SK-N-SH treated with all-trans-retinoic acid at 6 μM for 48 hours (cell line): Measurements from ENCODE around the gene SCAND1.

Source experiments
- ATAC-seq: fragments of 200-7000 bp; cut with Tn5 transposase; 3 replicates; pipeline ENCODE4 v1.9.1; 2020; ENCODE audit warnings: mild to moderate bottlenecking, moderate library complexity
- ARNTL ChIP-seq: fragments of 450-650 bp; formaldehyde crosslinking; IDR thresholded peaks from 2 replicates; pipeline ENCODE4 v1.5.0; 2020; ENCODE audit warnings: low read depth, mild to moderate bottlenecking, moderate library complexity, borderline replicate concordance
- BACH2 ChIP-seq: fragments of 250-450 bp; sonication (Bioruptor Pico); IDR thresholded peaks from 2 replicates; pipeline ENCODE4 v1.9.0; 2021; ENCODE audit warnings: mild to moderate bottlenecking, borderline replicate concordance
- CREB5 ChIP-seq: fragments of 250-450 bp; sonication (Bioruptor Pico); IDR thresholded peaks from 2 replicates; pipeline ENCODE4 v1.5.1; 2020; ENCODE audit warnings: low read depth, mild to moderate bottlenecking, moderate library complexity
- CSDC2 ChIP-seq: fragments of 250-450 bp; sonication (Bioruptor Pico); IDR thresholded peaks from 2 replicates; pipeline ENCODE4 v1.5.0; 2020; ENCODE audit warnings: mild to moderate bottlenecking, moderate library complexity
- CSRNP3 ChIP-seq: fragments of 250-450 bp; sonication (Bioruptor Pico); IDR thresholded peaks from 2 replicates; pipeline ENCODE4 v1.5.1; 2021; ENCODE audit warnings: mild to moderate bottlenecking, moderate library complexity
- ESRRG ChIP-seq: fragments of 250-450 bp; sonication (Bioruptor Pico); IDR thresholded peaks from 2 replicates; pipeline ENCODE4 v1.6.1; 2021; ENCODE audit warnings: mild to moderate bottlenecking
- GLIS3 ChIP-seq: fragments of 250-450 bp; sonication (Bioruptor Pico); IDR thresholded peaks from 2 replicates; pipeline ENCODE4 v1.5.0; 2020; ENCODE audit warnings: mild to moderate bottlenecking, moderate library complexity
- ISL1 ChIP-seq: fragments of 250-450 bp; sonication (Bioruptor Pico); IDR thresholded peaks from 2 replicates; pipeline ENCODE4 v2.1.2; 2022; ENCODE audit warnings: mild to moderate bottlenecking, moderate library complexity
- OSR1 ChIP-seq: fragments of 250-450 bp; sonication (Bioruptor Pico); IDR thresholded peaks from 2 replicates; pipeline ENCODE4 v1.8.0; 2022; ENCODE audit warnings: moderate library complexity, mild to moderate bottlenecking, inconsistent platforms
- PATZ1 ChIP-seq: fragments of 250-450 bp; sonication (Bioruptor Pico); IDR thresholded peaks from 2 replicates; pipeline ENCODE4 v1.8.0; 2020; ENCODE audit warnings: mild to moderate bottlenecking, moderate library complexity, borderline replicate concordance
- POU6F1 ChIP-seq: fragments of 250-450 bp; sonication (Bioruptor Pico); IDR thresholded peaks from 2 replicates; pipeline ENCODE4 v1.8.0; 2021; ENCODE audit warnings: low read depth, mild to moderate bottlenecking, moderate library complexity, borderline replicate concordance
- RARB ChIP-seq: fragments of 250-450 bp; sonication (Bioruptor Pico); IDR thresholded peaks from 2 replicates; pipeline ENCODE4 v1.8.0; 2021; ENCODE audit warnings: mild to moderate bottlenecking, moderate library complexity
- SNAI2 ChIP-seq: fragments of 250-450 bp; sonication (Bioruptor Pico); IDR thresholded peaks from 2 replicates; pipeline ENCODE4 v1.5.0; 2020; ENCODE audit warnings: mild to moderate bottlenecking, moderate library complexity
- TCF4 ChIP-seq: fragments of 250-450 bp; sonication (Bioruptor Pico); IDR thresholded peaks from 2 replicates; pipeline ENCODE4 v1.8.0; 2021; ENCODE audit warnings: mild to moderate bottlenecking, moderate library complexity, borderline replicate concordance
- TOX ChIP-seq: fragments of 250-450 bp; sonication (Bioruptor Pico); IDR thresholded peaks from 2 replicates; pipeline ENCODE4 v1.8.0; 2021; ENCODE audit warnings: mild to moderate bottlenecking, moderate library complexity, borderline replicate concordance
- TSHZ2 ChIP-seq: fragments of 250-450 bp; sonication (Bioruptor Pico); IDR thresholded peaks from 2 replicates; pipeline ENCODE4 v1.5.0; 2020; ENCODE audit warnings: mild to moderate bottlenecking, moderate library complexity
- ZC3H10 ChIP-seq: fragments of 250-450 bp; sonication (Bioruptor Pico); IDR thresholded peaks from 2 replicates; pipeline ENCODE4 v1.5.1; 2021; ENCODE audit warnings: mild to moderate bottlenecking, moderate library complexity
- ZFP3 ChIP-seq: fragments of 250-450 bp; sonication (Bioruptor Pico); IDR thresholded peaks from 2 replicates; pipeline ENCODE4 v1.5.0; 2020; ENCODE audit warnings: mild to moderate bottlenecking, moderate library complexity
- ZNF565 ChIP-seq: fragments of 450-650 bp; formaldehyde crosslinking; conservative IDR thresholded peaks from 2 replicates; pipeline ENCODE4 v1.5.0; 2020; ENCODE audit warnings: low read depth, mild to moderate bottlenecking, moderate library complexity
- ZNF70 ChIP-seq: fragments of 450-650 bp; formaldehyde crosslinking; IDR thresholded peaks from 2 replicates; pipeline ENCODE4 v1.5.0; 2020; ENCODE audit warnings: mild to moderate bottlenecking, moderate library complexity
- ZNF8 ChIP-seq: fragments of 450-650 bp; formaldehyde crosslinking; IDR thresholded peaks from 2 replicates; pipeline ENCODE4 v1.5.0; 2020; ENCODE audit warnings: mild to moderate bottlenecking, moderate library complexity

The SCAND1 gene

GRCh38 chr20:35909796-35910195, 44.5 kb downstream of the SCAND1 start (continued):
- no peak for TF ChIP-seq PATZ1
- no peak for TF ChIP-seq CSDC2 (CRISPR knock-in tag)
- TF ChIP-seq OSR1 (CRISPR knock-in tag), result no peak
- no peak for TF ChIP-seq ZNF8 (CRISPR knock-in tag)
- TF ChIP-seq CREB5 (CRISPR knock-in tag), result no peak
- no peak for TF ChIP-seq ISL1 (CRISPR knock-in tag)
- no peak for TF ChIP-seq ZC3H10 (CRISPR knock-in tag)
- TF ChIP-seq, all 23 proteins: peak for 0

GRCh38 chr20:35909176-35909575, 45.1 kb downstream of the SCAND1 start:
- no peak for ATAC-seq
- TF ChIP-seq SNAI2 (no peak), CSRNP3 (CRISPR knock-in tag) (no peak), TOX (CRISPR knock-in tag) (no peak), TCF4 (CRISPR knock-in tag) (no peak), BACH2 (CRISPR knock-in tag) (no peak), OSR1 (CRISPR knock-in tag) (no peak), TSHZ2 (CRISPR knock-in tag) (no peak), GLIS3 (CRISPR knock-in tag) (no peak), RARB (CRISPR knock-in tag) (no peak), ZNF565 (CRISPR knock-in tag) (no peak), ZFP3 (CRISPR knock-in tag) (no peak), ISL1 (CRISPR knock-in tag) (no peak), CREB5 (CRISPR knock-in tag) (no peak), CSDC2 (CRISPR knock-in tag) (no peak), POU6F1 (CRISPR knock-in tag) (no peak), ZNF8 (CRISPR knock-in tag) (no peak), ESRRG (no peak), ARNTL (CRISPR knock-in tag) (no peak)

GRCh38 chr20:35908007-35908406, 46.3 kb downstream of the SCAND1 start:
- no peak for ATAC-seq
- no peak for TF ChIP-seq ZNF70 (CRISPR knock-in tag)
- TF ChIP-seq CSRNP3 (CRISPR knock-in tag), result no peak
- no peak for TF ChIP-seq OSR1 (CRISPR knock-in tag)
- no peak for TF ChIP-seq CREB5 (CRISPR knock-in tag)
- no peak for TF ChIP-seq SNAI2
- TF ChIP-seq ZFP3 (CRISPR knock-in tag), result no peak
- TF ChIP-seq GLIS3 (CRISPR knock-in tag), result no peak
- TF ChIP-seq TSHZ2 (CRISPR knock-in tag), result no peak
- no peak for TF ChIP-seq TCF4 (CRISPR knock-in tag)
